IMR-90 (cell line): Measurements from ENCODE around the gene DIAPH1. TPM values are rescaled to one million over a fixed set of nuclear protein-coding genes. Genes with fewer than 3 reads are reported as not detected.
A peak's percentile ranks its signal among the peaks of the same experiment; 100 is the strongest.

Experiments
- ATAC-seq: fragments of 200-7000 bp; cut with Tn5 transposase; 2 replicates; pipeline ENCODE4 v1.9.1; 2020; ENCODE audit warnings: low read depth, mild to moderate bottlenecking, moderate library complexity
- BruUV-seq: library from RNA; stranded (reverse); fragments of 400-500 nt; replicated peaks from 2 replicates; lab custom pipeline; 2021; lab: Mats Ljungman, UMichigan
- CTCF ChIA-PET: fragments of 300-600 bp; formaldehyde crosslinking; extraction: SDS; loops from one replicate; lab custom pipeline; 2021; ENCODE audit warnings: antibody characterized with exemption; lab: Yijun Ruan, JAX
- POLR2A ChIA-PET: fragments of 300-600 bp; sonication (Branson Sonifier 250); formaldehyde crosslinking; loops from one replicate; lab custom pipeline; 2022; ENCODE audit warnings: antibody characterized with exemption; ENCODE audit not compliant: unreplicated experiment; lab: Charles Lee
- DNase-seq: peaks from one replicate; pipeline ENCODE4 v3.0.0; 2013
- H2AFZ ChIP-seq: replicated peaks from 2 replicates; pipeline ENCODE3; 2013; ENCODE audit warnings: low read length, mild to moderate bottlenecking; ENCODE audit not compliant: poor library complexity
- H2AK5ac ChIP-seq: 2 replicates; pipeline ENCODE4 v1.6.1; 2013; ENCODE audit warnings: low read depth, low read length, inconsistent platforms
- H2AK9ac ChIP-seq: replicated peaks from 2 replicates; pipeline ENCODE3; 2013; ENCODE audit warnings: mild to moderate bottlenecking, low read depth, low read length, moderate library complexity; ENCODE audit not compliant: poor library complexity
- H2BK120ac ChIP-seq: 2 replicates; pipeline ENCODE4 v1.6.1; 2013; ENCODE audit warnings: low read depth, low read length, inconsistent platforms
- H2BK15ac ChIP-seq: 3 replicates; pipeline ENCODE4 v1.6.1; 2013; ENCODE audit warnings: low read depth, low read length, inconsistent platforms
- H2BK20ac ChIP-seq: 2 replicates; pipeline ENCODE4 v1.6.1; 2013; ENCODE audit warnings: low read depth, mild to moderate bottlenecking, inconsistent platforms, low read length, moderate library complexity
- H2BK5ac ChIP-seq: 2 replicates; pipeline ENCODE4 v1.6.1; 2013; ENCODE audit warnings: mild to moderate bottlenecking, low read depth, low read length, inconsistent platforms; ENCODE audit not compliant: poor library complexity, severe bottlenecking
- H3K14ac ChIP-seq: replicated peaks from 2 replicates; pipeline ENCODE4 v1.6.1; 2013; ENCODE audit warnings: low read depth, low read length, inconsistent platforms
- H3K18ac ChIP-seq: 2 replicates; pipeline ENCODE4 v1.6.1; 2013; ENCODE audit warnings: low read depth, low read length, control low read depth
- H3K23ac ChIP-seq: 2 replicates; pipeline ENCODE4 v1.6.1; 2013; ENCODE audit warnings: low read depth, low read length, inconsistent platforms
- H3K27ac ChIP-seq: 2 replicates; pipeline ENCODE4 v1.5.1; 2013; ENCODE audit warnings: mild to moderate bottlenecking, control low read depth, low read length; ENCODE audit not compliant: insufficient read depth
- H3K27me3 ChIP-seq: 2 replicates; pipeline ENCODE4 v1.6.1; 2013; ENCODE audit warnings: low read length; ENCODE audit not compliant: control insufficient read depth, insufficient read depth
- H3K36me3 ChIP-seq: 2 replicates; pipeline ENCODE4 v1.6.1; 2013; ENCODE audit warnings: low read length, mixed read lengths; ENCODE audit not compliant: control insufficient read depth, insufficient read depth
- H3K4ac ChIP-seq: 2 replicates; pipeline ENCODE4 v1.6.1; 2013; ENCODE audit warnings: low read depth, low read length, inconsistent platforms
- H3K4me1 ChIP-seq: 2 replicates; pipeline ENCODE4 v1.6.1; 2013; ENCODE audit warnings: low read length, mixed read lengths; ENCODE audit not compliant: control insufficient read depth, insufficient read depth
- H3K4me2 ChIP-seq: 2 replicates; pipeline ENCODE4 v1.6.1; 2013; ENCODE audit warnings: low read depth, mild to moderate bottlenecking, control low read depth, low read length, moderate library complexity
- H3K4me3 ChIP-seq: 2 replicates; pipeline ENCODE4 v1.5.1; 2013; ENCODE audit warnings: low read depth, mild to moderate bottlenecking, control low read depth, low read length, moderate library complexity; ENCODE audit not compliant: insufficient read depth
- H3K56ac ChIP-seq: 2 replicates; pipeline ENCODE4 v1.6.1; 2013; ENCODE audit warnings: low read length, inconsistent platforms; ENCODE audit not compliant: insufficient read depth; ENCODE audit errors: extremely low read depth
- H3K79me1 ChIP-seq, 2 experiments: 2 replicates each; pipeline ENCODE4 v1.6.1; 2013; ENCODE audit warnings: low read length in 2 of 2, inconsistent platforms in 1 of 2, low read depth in 1 of 2
- H3K9ac ChIP-seq: 2 replicates; pipeline ENCODE4 v1.6.1; 2013; ENCODE audit warnings: low read depth, low read length, control low read depth
- H3K9me1 ChIP-seq: 2 replicates; pipeline ENCODE4 v1.6.1; 2013; ENCODE audit warnings: low read length, inconsistent platforms; ENCODE audit not compliant: insufficient read depth
- H3K9me3 ChIP-seq: 2 replicates; pipeline ENCODE4 v1.6.1; 2013; ENCODE audit warnings: low read length; ENCODE audit not compliant: control insufficient read depth, insufficient read depth
- H4K20me1 ChIP-seq: 2 replicates; pipeline ENCODE4 v1.6.1; 2013; ENCODE audit warnings: low read length, inconsistent platforms; ENCODE audit not compliant: insufficient read depth
- H4K5ac ChIP-seq: 2 replicates; pipeline ENCODE4 v1.6.1; 2013; ENCODE audit warnings: mild to moderate bottlenecking, low read depth, low read length, control low read depth
- H4K8ac ChIP-seq, 2 experiments: 2 replicates each; pipeline ENCODE4 v1.6.1; 2013; ENCODE audit warnings: low read depth in 2 of 2, low read length in 2 of 2, control low read depth in 1 of 2, inconsistent platforms in 1 of 2
- H4K91ac ChIP-seq: 2 replicates; pipeline ENCODE4 v1.6.1; 2013; ENCODE audit warnings: low read depth, low read length, inconsistent platforms; ENCODE audit not compliant: insufficient read depth
- BHLHE40 ChIP-seq: fragments of 150-350 bp; IDR thresholded peaks from 2 replicates; pipeline ENCODE4 v1.6.1; 2016; ENCODE audit warnings: mild to moderate bottlenecking, low read depth, low read length
- CEBPB ChIP-seq: IDR thresholded peaks from 2 replicates; pipeline ENCODE4 v1.6.1; 2012; ENCODE audit warnings: low read depth, low read length, improper control_type of control experiment
- CHD1 ChIP-seq: IDR thresholded peaks from 2 replicates; pipeline ENCODE4 v1.6.1; 2012; ENCODE audit warnings: low read depth, low read length, improper control_type of control experiment
- ELK1 ChIP-seq: fragments of 150-350 bp; IDR thresholded peaks from 2 replicates; pipeline ENCODE4 v1.6.1; 2016; ENCODE audit warnings: low read depth, mild to moderate bottlenecking, low read length, moderate library complexity, borderline replicate concordance
- FOS ChIP-seq: fragments of 150-350 bp; IDR thresholded peaks from 2 replicates; pipeline ENCODE4 v1.6.1; 2016; ENCODE audit warnings: low read depth, low read length
- MAFK ChIP-seq: IDR thresholded peaks from 2 replicates; pipeline ENCODE4 v1.6.1; 2012; ENCODE audit warnings: low read depth, low read length, improper control_type of control experiment
- MAZ ChIP-seq: IDR thresholded peaks from 2 replicates; pipeline ENCODE4 v1.6.1; 2012; ENCODE audit warnings: low read depth, mild to moderate bottlenecking, low read length, improper control_type of control experiment, moderate library complexity, borderline replicate concordance
- MXI1 ChIP-seq: IDR thresholded peaks from 2 replicates; pipeline ENCODE4 v1.6.1; 2012; ENCODE audit warnings: low read depth, mild to moderate bottlenecking, low read length, moderate library complexity, borderline replicate concordance
- NFE2L2 ChIP-seq: fragments of 150-350 bp; IDR thresholded peaks from 2 replicates; pipeline ENCODE4 v1.6.1; 2016; ENCODE audit warnings: low read depth, mild to moderate bottlenecking, low read length
- RAD21 ChIP-seq: IDR thresholded peaks from 2 replicates; pipeline ENCODE4 v1.6.1; 2012; ENCODE audit warnings: low read length, improper control_type of control experiment
- RCOR1 ChIP-seq: IDR thresholded peaks from 2 replicates; pipeline ENCODE4 v1.6.1; 2012; ENCODE audit warnings: mild to moderate bottlenecking, low read length, improper control_type of control experiment; ENCODE audit not compliant: insufficient replicate concordance
- RFX5 ChIP-seq: IDR thresholded peaks from 2 replicates; pipeline ENCODE4 v1.8.0; 2012; ENCODE audit warnings: low read depth, mild to moderate bottlenecking, low read length, moderate library complexity
- SMC3 ChIP-seq: fragments of 150-350 bp; IDR thresholded peaks from 2 replicates; pipeline ENCODE4 v1.6.1; 2016; ENCODE audit warnings: low read depth, mild to moderate bottlenecking, antibody characterized with exemption, low read length, moderate library complexity
- USF2 ChIP-seq: fragments of 150-350 bp; IDR thresholded peaks from 2 replicates; pipeline ENCODE4 v1.6.1; 2017; ENCODE audit warnings: mild to moderate bottlenecking, antibody characterized with exemption, low read length, low read depth
- WGBS, 2 experiments: methylation state at CpG; one replicate each; pipeline versions ENCODE4 v1.1.5 to v1.1.7; 2013; ENCODE audit warnings: missing lambda C conversion rate in 2 of 2; ENCODE audit not compliant: insufficient read length in 1 of 2; ENCODE audit errors: extremely low coverage in 2 of 2; 5-methylcytosine and 5-hydroxymethylcytosine counted together
- dilution Hi-C: fragments of 300-500 bp; cut with HindIII; formaldehyde crosslinking; loops from one replicate; pipeline ENCODE4 v1.14.3; 2018; ENCODE audit warnings: low sequenced_read_pairs; ENCODE audit not compliant: unreplicated experiment
- in situ Hi-C: fragments of 300-500 bp; cut with MboI; formaldehyde crosslinking; loops from 3 replicates; pipeline ENCODE4 v1.14.3; 2019; ENCODE audit warnings: low sequenced_read_pairs, inconsistent platforms, mixed read lengths
- intact Hi-C: fragments of 100-400 bp; cut with micrococcal nuclease; formaldehyde crosslinking; loops from 2 replicates; pipeline ENCODE4 v1.10.0; 2022
- polyA plus RNA-seq, 3 experiments: library from polyadenylated mRNA; depleted of rRNA; stranded (reverse); fragments of >200 nt; gene quantifications; 2 replicates each; pipeline ENCODE4 v1.2.3, GENCODE V29; 2012; ENCODE audit warnings: low replicate concordance in 1 of 3
- total RNA-seq: library from RNA; depleted of rRNA; stranded (reverse); fragments of >200 nt; gene quantifications from 2 replicates; pipeline ENCODE4 v1.2.3, GENCODE V29; 2012
- TF ChIP-seq, protein P1 (sequence below): conservative IDR thresholded peaks from 2 replicates; pipeline ENCODE4 v1.5.1; 2012; ENCODE audit warnings: mild to moderate bottlenecking, low read depth, low read length, improper control_type of control experiment

DIAPH1 gene
- total and polyA plus RNA-seq, 2 of the 4 experiments (the other 2 are of a cell fraction) = 12.0 to 37.4 TPM

GRCh38 chr5:141477044-141477575 is 141.7 kb downstream of the DIAPH1 start:
- Histone ChIP-seq H3K4me1 (peaks cover 17% of the 10 kb centered on the region), H2BK20ac (no peak overlapping the region), H3K18ac (no peak overlapping the region), H3K14ac (peak overlapping the region; percentile 34), H2AK9ac (peak overlapping the region; percentile 68), H3K27ac (peak overlapping the region; percentile 66), H4K20me1 (peaks cover 35% of the 10 kb centered on the region), H4K8ac (no peak overlapping the region; a peak in 1 of 4 replicates), H3K79me1 (peaks cover 23 to 46% of the 10 kb centered on the region in 2 experiments), H2BK15ac (no peak overlapping the region), H3K9me3 (no peaks in the 10 kb centered on the region), H3K4me3 (peak overlapping the region; percentile 54), H3K36me3 (no peaks in the 10 kb centered on the region), H3K27me3 (no peaks in the 10 kb centered on the region), H3K9me1 (peaks cover 6% of the 10 kb centered on the region; the same call in 1 of the 2 replicates), H2AK5ac (peak overlapping the region; percentile 12; the same call in 1 of the 2 replicates), H2AFZ (peak overlapping the region; percentile 86), H2BK120ac (no peak overlapping the region), H3K4ac (peak overlapping the region; percentile 2; the same call in 1 of the 2 replicates), H4K91ac (no peak overlapping the region), H3K9ac (peak overlapping the region; percentile 67), H3K23ac (peak overlapping the region; percentile 74), H3K4me2 (peak overlapping the region; percentile 64), H4K5ac (no peak overlapping the region), H2BK5ac (no peak overlapping the region), H3K56ac (no peak overlapping the region)
- in situ Hi-C loops = loop anchor here (5.0 kb wide), 1 partner anchor 45 kb away; no protein-coding TSS in a partner anchor
- WGBS, 2 experiments = 17% methylated on average over 1 of the region's 24 CpGs; no CpG with 5 or more reads in 1 of the 2 experiments
- ChIA-PET POLR2A (no interaction called here), CTCF (interaction anchor here (0.9 to 3.1 kb wide), 8 partner anchors 35 to 81 kb away, joined by 3 to 19 read pairs (median 4); partner anchors contain the start of gene PCDHGB7)
- intact Hi-C loops = loop anchor here (5.0 kb wide), 2 partner anchors 45 to 60 kb away; partner anchors contain the start of genes PCDHGA12 and PCDHGB7
- dilution Hi-C loops = no loop called here
- DNase-seq (no peak), ATAC-seq (no peak)
- BruUV-seq = no TSS peak
- TF ChIP-seq NFE2L2 (no peak), BHLHE40 (no peak), ELK1 (no peak), FOS (no peak), RFX5 (no peak), USF2 (no peak), MAZ (no peak), RAD21 (no peak), MAFK (no peak), CEBPB (no peak), MXI1 (no peak), CHD1 (no peak), RCOR1 (no peak), SMC3 (no peak)
- TF ChIP-seq, protein P1, sequence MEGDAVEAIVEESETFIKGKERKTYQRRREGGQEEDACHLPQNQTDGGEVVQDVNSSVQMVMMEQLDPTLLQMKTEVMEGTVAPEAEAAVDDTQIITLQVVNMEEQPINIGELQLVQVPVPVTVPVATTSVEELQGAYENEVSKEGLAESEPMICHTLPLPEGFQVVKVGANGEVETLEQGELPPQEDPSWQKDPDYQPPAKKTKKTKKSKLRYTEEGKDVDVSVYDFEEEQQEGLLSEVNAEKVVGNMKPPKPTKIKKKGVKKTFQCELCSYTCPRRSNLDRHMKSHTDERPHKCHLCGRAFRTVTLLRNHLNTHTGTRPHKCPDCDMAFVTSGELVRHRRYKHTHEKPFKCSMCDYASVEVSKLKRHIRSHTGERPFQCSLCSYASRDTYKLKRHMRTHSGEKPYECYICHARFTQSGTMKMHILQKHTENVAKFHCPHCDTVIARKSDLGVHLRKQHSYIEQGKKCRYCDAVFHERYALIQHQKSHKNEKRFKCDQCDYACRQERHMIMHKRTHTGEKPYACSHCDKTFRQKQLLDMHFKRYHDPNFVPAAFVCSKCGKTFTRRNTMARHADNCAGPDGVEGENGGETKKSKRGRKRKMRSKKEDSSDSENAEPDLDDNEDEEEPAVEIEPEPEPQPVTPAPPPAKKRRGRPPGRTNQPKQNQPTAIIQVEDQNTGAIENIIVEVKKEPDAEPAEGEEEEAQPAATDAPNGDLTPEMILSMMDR = no peak
